GM08714 (cell line): ENCODE data around the gene TXNDC15.
"Not testable (repeated sequence)": the region's sequence is repeated elsewhere in the genome, so short reads cannot be mapped to it uniquely, and the experiment has no call there.

ENCODE experiments used
- H3K4me3 ChIP-seq: fragments of 200-500 bp; sonication (Bioruptor generic); 2 replicates; pipeline ENCODE4 v1.5.1; 2014; ENCODE audit warnings: mild to moderate bottlenecking, low read length, inconsistent platforms
- ZNF274 ChIP-seq: IDR thresholded peaks from 2 replicates; pipeline ENCODE4 v1.6.1; 2012; ENCODE audit warnings: mild to moderate bottlenecking, low read depth, low read length

TXNDC15 gene

GRCh38 chr5:134873987-134874830, at the start of gene TXNDC15:
Gene TXNDC15, plus strand, starts transcription at chr5:134874371. Its CDS starts 57 bp downstream, at chr5:134874428.
- H3K4me3 ChIP-seq = peak within 1 kb of the TSS; percentile 77
- no peak for TF ChIP-seq ZNF274

GRCh38 chr5:134824681-134825080, 49.5 kb upstream of the TXNDC15 start:
- no peak overlapping the region for H3K4me3 ChIP-seq
- no peak for TF ChIP-seq ZNF274

GRCh38 chr5:134825212-134825611, 49.0 kb upstream of the TXNDC15 start:
- H3K4me3 ChIP-seq = no peak overlapping the region
- no peak for TF ChIP-seq ZNF274

- no peak for TF ChIP-seq ZNF274
- H3K4me3 ChIP-seq = no peak overlapping the region
Measured at GRCh38 chr5:134833340-134834032, 40.7 kb upstream of the TXNDC15 start.

- TF ChIP-seq ZNF274 = no peak
- H3K4me3 ChIP-seq = no peak overlapping the region
Measured at GRCh38 chr5:134835623-134836022, 38.5 kb upstream of the TXNDC15 start.

GRCh38 chr5:134837530-134838181, 36.5 kb upstream of the TXNDC15 start:
- H3K4me3 ChIP-seq = no peak overlapping the region
- TF ChIP-seq ZNF274 = no peak

- H3K4me3 ChIP-seq = not testable (repeated sequence)
Measured at GRCh38 chr5:134838361-134838760, 35.8 kb upstream of the TXNDC15 start.

- no peak overlapping the region for H3K4me3 ChIP-seq
- TF ChIP-seq ZNF274 = no peak
Measured at GRCh38 chr5:134840811-134841210, 33.4 kb upstream of the TXNDC15 start.

GRCh38 chr5:134844252-134844651, 29.9 kb upstream of the TXNDC15 start:
- TF ChIP-seq ZNF274 = no peak
- no peak overlapping the region for H3K4me3 ChIP-seq

- TF ChIP-seq ZNF274 = no peak
- peak overlapping the region; percentile 82; the same call in 1 of the 2 replicates for H3K4me3 ChIP-seq
Measured at GRCh38 chr5:134845335-134845851, 28.8 kb upstream of the TXNDC15 start.

- TF ChIP-seq ZNF274 = no peak
- H3K4me3 ChIP-seq = peak within 1 kb of the TSS; percentile 82
Measured at GRCh38 chr5:134845852-134846640, 28.1 kb upstream of the TXNDC15 start, which contains the start of gene C5orf24. Gene C5orf24, plus strand, starts transcription at chr5:134845968. Its CDS starts 8,933 bp downstream, at chr5:134854901.

- H3K4me3 ChIP-seq = peak overlapping the region; percentile 82
- no peak for TF ChIP-seq ZNF274
Measured at GRCh38 chr5:134846641-134846960, 27.6 kb upstream of the TXNDC15 start.

GRCh38 chr5:134849434-134849933, 24.7 kb upstream of the TXNDC15 start:
- H3K4me3 ChIP-seq = not testable (repeated sequence)

- no peak overlapping the region for H3K4me3 ChIP-seq
- no peak for TF ChIP-seq ZNF274
Measured at GRCh38 chr5:134851307-134851923, 22.8 kb upstream of the TXNDC15 start.

GRCh38 chr5:134856465-134856864, 17.7 kb upstream of the TXNDC15 start:
- H3K4me3 ChIP-seq = not testable (repeated sequence)
